ENCODE data around the gene APH1B. TPM values are rescaled to one million over a fixed set of nuclear protein-coding genes. Genes with fewer than 3 reads are reported as not detected.

APH1B gene
- total and polyA plus RNA-seq, 9 of the 15 experiments (the other 6 are each of a cell fraction or from before 2014, with no cell fraction given): 5.1 to 9.7 (median 7.0) TPM

DNA sequence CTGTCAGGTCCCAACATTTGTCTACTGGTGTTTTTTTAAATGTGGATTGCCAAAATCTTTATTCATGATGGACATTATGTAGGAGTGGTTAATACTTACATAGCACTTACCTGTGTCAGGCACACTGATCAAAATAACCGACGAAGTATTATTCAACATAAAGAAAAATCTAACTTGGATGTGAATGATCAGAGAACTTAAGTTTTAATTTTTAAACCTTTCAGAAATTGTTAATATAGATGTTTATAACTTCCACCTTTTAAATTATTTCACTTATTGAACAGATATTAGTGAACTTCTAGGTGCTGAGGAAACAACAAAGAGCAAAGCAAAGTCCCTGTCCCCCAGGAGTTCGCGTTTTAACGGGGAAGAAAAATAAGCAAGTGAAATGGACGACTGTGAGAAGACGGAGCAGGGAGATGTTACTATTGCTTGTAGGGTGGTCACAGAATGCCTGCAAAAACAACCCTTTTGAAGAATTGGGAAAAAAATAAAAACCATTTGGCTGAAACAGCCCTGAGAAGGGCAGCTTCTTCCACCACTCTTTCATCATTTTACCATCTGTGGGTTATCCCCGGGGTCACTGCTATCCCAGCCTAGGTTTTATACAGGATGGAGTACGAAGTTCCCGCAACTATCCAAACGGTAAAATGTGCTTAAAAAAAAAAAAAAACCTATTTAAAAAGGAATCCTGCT lies 915 bp upstream of the APH1B start:
- ATAC-seq (peak; percentile 40), DNase-seq (ENCODE audit: extremely low read depth in 1 of 4, low spot score in 3 of 4) (peak in 1 of 4 experiments; percentile 20), FAIRE-seq (no peak)
- Histone ChIP-seq H2AFZ (ENCODE audit: low read depth, low read length) (peak overlapping the region; percentile 90), H3K9me1 (ENCODE audit: control insufficient read depth, insufficient read depth, low read length) (no peaks in the 10 kb centered on the region), H3K27ac (ENCODE audit: extremely low read depth, low read depth, low read length) (peak overlapping the region; percentile 82), H3K27me3 (ENCODE audit: control insufficient read depth in 2 of 2, insufficient read depth in 2 of 2, low read length in 2 of 2) (no peaks in the 10 kb centered on the region), H3K79me2 (ENCODE audit: control insufficient read depth, insufficient read depth, low read length) (no peaks in the 10 kb centered on the region), H3K4me3 (peak overlapping the region; percentile 59), H3K4me1 (replicated peaks in 1 of 2; ENCODE audit: control insufficient read depth in 2 of 2, insufficient read depth in 2 of 2, low read length in 2 of 2) (peaks cover 12 to 18% of the 10 kb centered on the region in 2 experiments; a peak in 4 of 5 replicates), H3K36me3 (ENCODE audit: control insufficient read depth, insufficient read depth, low read length) (0 out of 3 replicates have a peak, but pooled peaks cover 3% of the 10 kb centered on the region), H3K9me3 (replicated peaks; ENCODE audit: control insufficient read depth, insufficient read depth, low read depth, low read length) (no peaks in the 10 kb centered on the region), H3K9ac (ENCODE audit: insufficient read depth in 1 of 2, low read depth in 2 of 2, low read length in 2 of 2) (peak overlapping the region; percentile 86 to 91; a peak in 3 of 4 replicates), H4K20me1 (replicated peaks; ENCODE audit: control insufficient read depth, insufficient read depth, low read length) (no peaks in the 10 kb centered on the region), H3K4me2 (ENCODE audit: insufficient read depth, low read length) (peak overlapping the region; percentile 86)
- WGBS (ENCODE audit: insufficient coverage, low coverage, missing lambda C conversion rate): 9% methylated on average over 11 of the region's 11 CpGs
- in situ Hi-C loops (cut with MboI): loop anchor here (25.0 kb wide), 1 partner anchor 786 kb away; no protein-coding TSS in a partner anchor
- intact Hi-C loops (cut with micrococcal nuclease): loop anchor here (2.0 to 5.0 kb wide), 2 partner anchors 84 to 120 kb away; partner anchors contain the start of gene RPS27L
- BruUV-seq (replicated peaks): TSS peak; percentile 91
- POLR2A ChIA-PET: interaction anchor here (0.6 to 1.4 kb wide), 16 partner anchors 10 to 1213 kb away, joined by 3 to 7 read pairs (median 3); partner anchors contain the start of gene USP3
- CTCF ChIA-PET (ENCODE audit: low intra/inter-chr PET ratio): interaction anchor here (0.8 kb wide), 1 partner anchor 126 kb away, joined by 3 read pairs; no protein-coding TSS in a partner anchor
- TF ChIP-seq, protein P1, sequence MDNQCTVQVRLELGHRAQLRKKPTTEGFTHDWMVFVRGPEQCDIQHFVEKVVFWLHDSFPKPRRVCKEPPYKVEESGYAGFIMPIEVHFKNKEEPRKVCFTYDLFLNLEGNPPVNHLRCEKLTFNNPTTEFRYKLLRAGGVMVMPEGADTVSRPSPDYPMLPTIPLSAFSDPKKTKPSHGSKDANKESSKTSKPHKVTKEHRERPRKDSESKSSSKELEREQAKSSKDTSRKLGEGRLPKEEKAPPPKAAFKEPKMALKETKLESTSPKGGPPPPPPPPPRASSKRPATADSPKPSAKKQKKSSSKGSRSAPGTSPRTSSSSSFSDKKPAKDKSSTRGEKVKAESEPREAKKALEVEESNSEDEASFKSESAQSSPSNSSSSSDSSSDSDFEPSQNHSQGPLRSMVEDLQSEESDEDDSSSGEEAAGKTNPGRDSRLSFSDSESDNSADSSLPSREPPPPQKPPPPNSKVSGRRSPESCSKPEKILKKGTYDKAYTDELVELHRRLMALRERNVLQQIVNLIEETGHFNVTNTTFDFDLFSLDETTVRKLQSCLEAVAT (IDR thresholded peaks at IDR 0.05): peak in 1 of 2 experiments; percentile 49; a peak in 1 of 4 replicates
- TF ChIP-seq, protein P2, sequence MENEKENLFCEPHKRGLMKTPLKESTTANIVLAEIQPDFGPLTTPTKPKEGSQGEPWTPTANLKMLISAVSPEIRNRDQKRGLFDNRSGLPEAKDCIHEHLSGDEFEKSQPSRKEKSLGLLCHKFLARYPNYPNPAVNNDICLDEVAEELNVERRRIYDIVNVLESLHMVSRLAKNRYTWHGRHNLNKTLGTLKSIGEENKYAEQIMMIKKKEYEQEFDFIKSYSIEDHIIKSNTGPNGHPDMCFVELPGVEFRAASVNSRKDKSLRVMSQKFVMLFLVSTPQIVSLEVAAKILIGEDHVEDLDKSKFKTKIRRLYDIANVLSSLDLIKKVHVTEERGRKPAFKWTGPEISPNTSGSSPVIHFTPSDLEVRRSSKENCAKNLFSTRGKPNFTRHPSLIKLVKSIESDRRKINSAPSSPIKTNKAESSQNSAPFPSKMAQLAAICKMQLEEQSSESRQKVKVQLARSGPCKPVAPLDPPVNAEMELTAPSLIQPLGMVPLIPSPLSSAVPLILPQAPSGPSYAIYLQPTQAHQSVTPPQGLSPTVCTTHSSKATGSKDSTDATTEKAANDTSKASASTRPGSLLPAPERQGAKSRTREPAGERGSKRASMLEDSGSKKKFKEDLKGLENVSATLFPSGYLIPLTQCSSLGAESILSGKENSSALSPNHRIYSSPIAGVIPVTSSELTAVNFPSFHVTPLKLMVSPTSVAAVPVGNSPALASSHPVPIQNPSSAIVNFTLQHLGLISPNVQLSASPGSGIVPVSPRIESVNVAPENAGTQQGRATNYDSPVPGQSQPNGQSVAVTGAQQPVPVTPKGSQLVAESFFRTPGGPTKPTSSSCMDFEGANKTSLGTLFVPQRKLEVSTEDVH (IDR thresholded peaks at IDR 0.05; ENCODE audit: low read depth, partially characterized antibody): peak; percentile 15
- TF ChIP-seq SRF (CRISPR knock-in tag; IDR thresholded peaks at IDR 0.05): 0 out of 4 replicates have a peak, but pooled peaks of 1 of the 2 experiments have one; percentile 8
- TF ChIP-seq CEBPG (CRISPR knock-in tag; IDR thresholded peaks at IDR 0.05): no peak
- TF ChIP-seq CEBPG (tag; conservative IDR thresholded peaks at IDR 0.05 in 1 of 2, IDR thresholded peaks at IDR 0.05 in 1 of 2): peak; percentile 22 to 44; a peak in 2 of 4 replicates
- peak; percentile 8 for TF ChIP-seq RBBP5 (IDR thresholded peaks at IDR 0.05; ENCODE audit: borderline replicate concordance, insufficient read depth, low read length, poor library complexity, severe bottlenecking)
- TF ChIP-seq TRIM28 (IDR thresholded peaks at IDR 0.05): 0 out of 2 replicates have a peak, but pooled peaks have one; percentile 33
- peak; percentile 23 for TF ChIP-seq CHD1 (IDR thresholded peaks at IDR 0.05; ENCODE audit: low read length)
